Measurements from ENCODE around the gene ARID3C. TPM values are rescaled to one million over a fixed set of nuclear protein-coding genes. Genes with fewer than 3 reads are reported as not detected.

ARID3C gene
- total and polyA plus RNA-seq, 2 donors (not counting 1 experiment from before 2014, with no cell fraction given), result 0.17 TPM; not detected in 1

GRCh38 chr9:34635556-34635955, 6.7 kb upstream of the ARID3C start:
- H3K36me3 ChIP-seq (ENCODE audit: control insufficient read depth, insufficient read depth, low read length), result peaks cover 2% of the 10 kb centered on the region
- H4K20me1 ChIP-seq (ENCODE audit: control insufficient read depth, extremely low read depth, insufficient read depth, low read length), result no peaks in the 10 kb centered on the region
- H3K9ac ChIP-seq (ENCODE audit: insufficient read depth, low read length), result no peak overlapping the region
- H3K4me2 ChIP-seq (ENCODE audit: extremely low read depth, insufficient read depth, low read length), result peak overlapping the region; percentile 13
- no peak overlapping the region for H2AFZ ChIP-seq (ENCODE audit: low read length)
- peaks cover under 1% of the 10 kb centered on the region for H3K27me3 ChIP-seq (ENCODE audit: control insufficient read depth, insufficient read depth, low read length)
- H3K79me2 ChIP-seq (ENCODE audit: control insufficient read depth, insufficient read depth, low read length), result peaks cover 19% of the 10 kb centered on the region
- peaks cover 13% of the 10 kb centered on the region for H3K4me1 ChIP-seq (ENCODE audit: control insufficient read depth, extremely low read depth, insufficient read depth, low read length)
- TF ChIP-seq EZH2 (IDR thresholded peaks at IDR 0.05; ENCODE audit: low read length, missing control alignments) (no peak), CTCF (conservative IDR thresholded peaks at IDR 0.05 in 1 of 2, IDR thresholded peaks at IDR 0.05 in 1 of 2; ENCODE audit: low read depth in 1 of 2, low read length in 2 of 2) (no peak)
- H3K9me3 ChIP-seq (ENCODE audit: control insufficient read depth, insufficient read depth, low read depth, low read length), result no peaks in the 10 kb centered on the region
- no peak overlapping the region for H3K4me3 ChIP-seq (replicated peaks in 1 of 4; ENCODE audit: control extremely low read depth in 1 of 4, insufficient read depth in 1 of 4, low read depth in 3 of 4, low read length in 4 of 4)
- DNase-seq (ENCODE audit: low read depth in 2 of 2), result no peak
- no peak overlapping the region for H3K27ac ChIP-seq (ENCODE audit: insufficient read depth, low read length)

GRCh38 chr9:34634551-34635248, 5.8 kb upstream of the ARID3C start:
- H3K9me3 ChIP-seq (ENCODE audit: control insufficient read depth, insufficient read depth, low read depth, low read length), result no peaks in the 10 kb centered on the region
- peaks cover 4% of the 10 kb centered on the region for H3K27me3 ChIP-seq (ENCODE audit: control insufficient read depth, insufficient read depth, low read length)
- TF ChIP-seq CTCF (conservative IDR thresholded peaks at IDR 0.05 in 1 of 2, IDR thresholded peaks at IDR 0.05 in 1 of 2; ENCODE audit: low read depth in 1 of 2, low read length in 2 of 2) (no peak), EZH2 (IDR thresholded peaks at IDR 0.05; ENCODE audit: low read length, missing control alignments) (no peak)
- no peak overlapping the region for H3K4me2 ChIP-seq (ENCODE audit: extremely low read depth, insufficient read depth, low read length)
- H3K27ac ChIP-seq (ENCODE audit: insufficient read depth, low read length), result no peak overlapping the region
- no peak overlapping the region for H3K9ac ChIP-seq (ENCODE audit: insufficient read depth, low read length)
- peaks cover 19% of the 10 kb centered on the region for H3K79me2 ChIP-seq (ENCODE audit: control insufficient read depth, insufficient read depth, low read length)
- DNase-seq (ENCODE audit: low read depth in 2 of 2), result no peak
- H3K4me3 ChIP-seq (replicated peaks in 1 of 4; ENCODE audit: control extremely low read depth in 1 of 4, insufficient read depth in 1 of 4, low read depth in 3 of 4, low read length in 4 of 4), result no peak overlapping the region
- no peaks in the 10 kb centered on the region for H4K20me1 ChIP-seq (ENCODE audit: control insufficient read depth, extremely low read depth, insufficient read depth, low read length)
- H3K36me3 ChIP-seq (ENCODE audit: control insufficient read depth, insufficient read depth, low read length), result peaks cover 2% of the 10 kb centered on the region
- H3K4me1 ChIP-seq (ENCODE audit: control insufficient read depth, extremely low read depth, insufficient read depth, low read length), result peaks cover 13% of the 10 kb centered on the region
- no peak overlapping the region for H2AFZ ChIP-seq (ENCODE audit: low read length)

- H2AFZ ChIP-seq (ENCODE audit: low read length), result no peak overlapping the region
- H4K20me1 ChIP-seq (ENCODE audit: control insufficient read depth, extremely low read depth, insufficient read depth, low read length), result no peaks in the 10 kb centered on the region
- peak; percentile 81 to 89 for TF ChIP-seq CTCF (conservative IDR thresholded peaks at IDR 0.05 in 1 of 2, IDR thresholded peaks at IDR 0.05 in 1 of 2; ENCODE audit: low read depth in 1 of 2, low read length in 2 of 2)
- no peak for TF ChIP-seq EZH2 (IDR thresholded peaks at IDR 0.05; ENCODE audit: low read length, missing control alignments)
- H3K79me2 ChIP-seq (ENCODE audit: control insufficient read depth, insufficient read depth, low read length), result peaks cover 19% of the 10 kb centered on the region
- peaks cover 13% of the 10 kb centered on the region for H3K4me1 ChIP-seq (ENCODE audit: control insufficient read depth, extremely low read depth, insufficient read depth, low read length)
- H3K36me3 ChIP-seq (ENCODE audit: control insufficient read depth, insufficient read depth, low read length), result peaks cover 2% of the 10 kb centered on the region
- DNase-seq (ENCODE audit: low read depth in 2 of 2), result peak; percentile 46 to 70
- H3K9ac ChIP-seq (ENCODE audit: insufficient read depth, low read length), result no peak overlapping the region
- H3K4me3 ChIP-seq (replicated peaks in 1 of 4; ENCODE audit: control extremely low read depth in 1 of 4, insufficient read depth in 1 of 4, low read depth in 3 of 4, low read length in 4 of 4), result no peak overlapping the region
- peaks cover 10% of the 10 kb centered on the region for H3K27me3 ChIP-seq (ENCODE audit: control insufficient read depth, insufficient read depth, low read length)
- H3K27ac ChIP-seq (ENCODE audit: insufficient read depth, low read length), result no peak overlapping the region
- no peak overlapping the region for H3K4me2 ChIP-seq (ENCODE audit: extremely low read depth, insufficient read depth, low read length)
- no peaks in the 10 kb centered on the region for H3K9me3 ChIP-seq (ENCODE audit: control insufficient read depth, insufficient read depth, low read depth, low read length)
Measured at GRCh38 chr9:34633851-34634550, 5.1 kb upstream of the ARID3C start.
